Inferior parietal cortex (tissue), 1 donor: ENCODE measurements around the gene TEKT3.

Experiments
- DNase-seq: peaks from one replicate; pipeline ENCODE4 v3.0.0-alpha.2; 2016; ENCODE audit errors: extremely low spot score

The TEKT3 gene

GRCh38 chr17:15350777-15351477 is 9.5 kb upstream of the TEKT3 start:
- no peak for DNase-seq

GRCh38 chr17:15349119-15349518 is 7.7 kb upstream of the TEKT3 start:
- DNase-seq: no peak

GRCh38 chr17:15348021-15348420 is 6.6 kb upstream of the TEKT3 start:
- no peak for DNase-seq

- DNase-seq: no peak
Measured at GRCh38 chr17:15346066-15346595, 4.7 kb upstream of the TEKT3 start.

GRCh38 chr17:15343749-15344148 is 2.4 kb upstream of the TEKT3 start:
- no peak for DNase-seq

- no peak for DNase-seq
Measured at GRCh38 chr17:15342460-15342859, 1.1 kb upstream of the TEKT3 start.

GRCh38 chr17:15341966-15342365 is 569 bp upstream of the TEKT3 start:
- no peak for DNase-seq

- no peak for DNase-seq
Measured at GRCh38 chr17:15340966-15341365, 431 bp downstream of the TEKT3 start.

- DNase-seq: no peak
Measured at GRCh38 chr17:15335446-15335845, 6.0 kb downstream of the TEKT3 start.

GRCh38 chr17:15334266-15334665 is 7.1 kb downstream of the TEKT3 start:
- no peak for DNase-seq

- DNase-seq: no peak
Measured at GRCh38 chr17:15332338-15332737, 9.1 kb downstream of the TEKT3 start.

GRCh38 chr17:15323131-15323530 is 18.3 kb downstream of the TEKT3 start:
- DNase-seq: no peak

GRCh38 chr17:15321556-15322251 is 19.7 kb downstream of the TEKT3 start:
- DNase-seq: no peak

GRCh38 chr17:15319452-15320010 is 21.9 kb downstream of the TEKT3 start:
- DNase-seq: no peak

- DNase-seq: no peak
Measured at GRCh38 chr17:15311996-15312395, 29.4 kb downstream of the TEKT3 start.

GRCh38 chr17:15309793-15310192 is 31.6 kb downstream of the TEKT3 start:
- DNase-seq: no peak

- no peak for DNase-seq
Measured at GRCh38 chr17:15309236-15309635, 32.2 kb downstream of the TEKT3 start.

- no peak for DNase-seq
Measured at GRCh38 chr17:15308758-15309157, 32.6 kb downstream of the TEKT3 start.

- no peak for DNase-seq
Measured at GRCh38 chr17:15307710-15308111, 33.7 kb downstream of the TEKT3 start.

GRCh38 chr17:15303851-15304250 is 37.5 kb downstream of the TEKT3 start:
- DNase-seq: no peak

GRCh38 chr17:15303268-15303667 is 38.1 kb downstream of the TEKT3 start:
- no peak for DNase-seq

- no peak for DNase-seq
Measured at GRCh38 chr17:15301845-15302244, 39.6 kb downstream of the TEKT3 start.

- DNase-seq: no peak
Measured at GRCh38 chr17:15298176-15298575, 43.2 kb downstream of the TEKT3 start.
